WTC11 (cell line): ENCODE data around the gene CUL2. TPM values are rescaled to one million over a fixed set of nuclear protein-coding genes. Genes with fewer than 3 reads are reported as not detected.

Experiments
- ATAC-seq: fragments of 200-7000 bp; cut with Tn5 transposase; 2 replicates; pipeline ENCODE4 v1.10.0; 2021; ENCODE audit warnings: mild to moderate bottlenecking, moderate library complexity
- CTCF ChIA-PET: fragments of 300-600 bp; sonication (Branson Sonifier 250); formaldehyde crosslinking; loops from one replicate; lab custom pipeline; 2021; ENCODE audit warnings: antibody characterized with exemption; lab: Charles Lee
- POLR2A ChIA-PET: fragments of 350-600 bp; sonication (Branson Sonifier 250); formaldehyde crosslinking; loops from one replicate; lab custom pipeline; 2021; ENCODE audit warnings: antibody characterized with exemption; lab: Charles Lee
- DNase-seq: peaks from one replicate; pipeline ENCODE4 v3.0.0; 2021; ENCODE audit warnings: low spot score
- H3K27ac Mint-ChIP-seq: 2 replicates; pipeline ENCODE4 v1.8.0; 2021; ENCODE audit warnings: mixed read lengths
- H3K27me3 Mint-ChIP-seq: 2 replicates; pipeline ENCODE4 v1.8.0; 2021; ENCODE audit warnings: low read depth, mild to moderate bottlenecking, moderate library complexity, mixed read lengths
- H3K36me3 Mint-ChIP-seq: 2 replicates; pipeline ENCODE4 v1.8.0; 2021; ENCODE audit warnings: mixed read lengths
- H3K4me1 Mint-ChIP-seq: 2 replicates; pipeline ENCODE4 v1.8.0; 2022; ENCODE audit warnings: mixed read lengths
- H3K4me3 Mint-ChIP-seq: 2 replicates; pipeline ENCODE4 v1.8.0; 2021; ENCODE audit warnings: mild to moderate bottlenecking, moderate library complexity, mixed read lengths
- H3K9me3 Mint-ChIP-seq: 2 replicates; pipeline ENCODE4 v1.8.0; 2021; ENCODE audit warnings: mixed read lengths
- GABPB1 ChIP-seq: sonication (generic); formaldehyde crosslinking; IDR thresholded peaks from 2 replicates; pipeline ENCODE4 v1.8.1; 2023; ENCODE audit warnings: mild to moderate bottlenecking, missing genetic modification reagents
- NFATC4 ChIP-seq: fragments of 250-450 bp; sonication (Bioruptor Pico); IDR thresholded peaks from 2 replicates; pipeline ENCODE4 v1.9.0; 2021; ENCODE audit warnings: mild to moderate bottlenecking
- NR1H2 ChIP-seq: sonication (generic); formaldehyde crosslinking; IDR thresholded peaks from 2 replicates; pipeline ENCODE4 v1.9.0; 2021; ENCODE audit warnings: mild to moderate bottlenecking, moderate library complexity, missing genetic modification reagents
- NR2C2 ChIP-seq: sonication (generic); formaldehyde crosslinking; IDR thresholded peaks from 2 replicates; pipeline ENCODE4 v1.8.0; 2022; ENCODE audit warnings: mild to moderate bottlenecking, missing genetic modification reagents
- RELA ChIP-seq: sonication (generic); formaldehyde crosslinking; IDR thresholded peaks from 2 replicates; pipeline ENCODE4 v1.8.1; 2022; ENCODE audit warnings: missing genetic modification reagents, mild to moderate bottlenecking, borderline replicate concordance
- TCF7 ChIP-seq: sonication (generic); formaldehyde crosslinking; IDR thresholded peaks from 2 replicates; pipeline ENCODE4 v1.8.0; 2022; ENCODE audit warnings: mild to moderate bottlenecking, low read depth, missing genetic modification reagents, moderate library complexity
- TEAD1 ChIP-seq: sonication (generic); formaldehyde crosslinking; IDR thresholded peaks from 2 replicates; pipeline ENCODE4 v1.8.0; 2022; ENCODE audit warnings: mild to moderate bottlenecking, missing genetic modification reagents
- total RNA-seq: library from RNA; stranded (reverse); gene quantifications from 3 replicates; pipeline ENCODE4 v1.2.3, GENCODE V29; 2021
- TF ChIP-seq, protein P1 (sequence below): sonication (generic); formaldehyde crosslinking; IDR thresholded peaks from 2 replicates; pipeline ENCODE4 v1.8.0; 2022; ENCODE audit warnings: mild to moderate bottlenecking, missing genetic modification reagents
- TF ChIP-seq, protein P2 (sequence below): sonication (generic); formaldehyde crosslinking; IDR thresholded peaks from 2 replicates; pipeline ENCODE4 v1.8.1; 2023; ENCODE audit warnings: mild to moderate bottlenecking, missing genetic modification reagents
- TF ChIP-seq, protein P3 (sequence below): sonication (generic); formaldehyde crosslinking; IDR thresholded peaks from 2 replicates; pipeline ENCODE4 v1.8.1; 2023; ENCODE audit warnings: mild to moderate bottlenecking, missing genetic modification reagents
- TF ChIP-seq, protein P4 (sequence below): fragments of 250-450 bp; sonication (Bioruptor Pico); IDR thresholded peaks from 2 replicates; pipeline ENCODE4 v1.9.0; 2021; ENCODE audit warnings: mild to moderate bottlenecking, borderline replicate concordance

CUL2 gene
- total RNA-seq, 1 experiment from 2014 or later = 38.3 TPM

DNA sequence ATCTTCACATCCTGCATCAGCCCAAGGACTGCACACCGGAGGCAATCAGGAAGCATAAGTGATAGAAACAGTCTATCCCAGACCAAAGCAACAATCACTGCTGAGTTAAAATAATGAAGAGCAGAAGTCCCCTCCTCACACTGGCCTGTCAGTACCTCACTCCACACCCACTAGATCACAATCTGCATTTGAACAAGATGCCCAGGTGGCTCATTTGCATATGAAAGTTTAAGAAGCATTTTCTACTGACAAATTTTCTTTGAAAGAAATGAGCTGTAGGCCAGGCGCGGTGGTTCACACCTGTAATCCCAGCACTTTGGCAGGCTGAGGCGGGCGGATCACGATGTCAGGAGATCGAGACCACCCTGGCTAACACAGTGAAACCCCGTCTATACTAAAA is 77.4 kb downstream of the CUL2 start:
- TF ChIP-seq TEAD1 (CRISPR knock-in tag) (peak; percentile 54; the same call in 1 of the 2 replicates), RELA (CRISPR knock-in tag) (no peak)
- TF ChIP-seq, protein P1, sequence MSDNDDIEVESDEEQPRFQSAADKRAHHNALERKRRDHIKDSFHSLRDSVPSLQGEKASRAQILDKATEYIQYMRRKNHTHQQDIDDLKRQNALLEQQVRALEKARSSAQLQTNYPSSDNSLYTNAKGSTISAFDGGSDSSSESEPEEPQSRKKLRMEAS (CRISPR knock-in tag) = peak; percentile 36; the same call in 1 of the 2 replicates
- peaks cover 24% of the 10 kb centered on the region for H3K36me3 Mint-ChIP-seq
- ATAC-seq (peak; percentile 98), DNase-seq (peak; percentile 55)
- 0 out of 2 replicates have a peak overlapping the region, but pooled peaks have one; percentile 34 for H3K4me3 Mint-ChIP-seq
- H3K27ac Mint-ChIP-seq = no peak overlapping the region
- H3K27me3 Mint-ChIP-seq = no peaks in the 10 kb centered on the region
- ChIA-PET POLR2A (no interaction called here), CTCF (interaction anchor here (0.6 to 2.8 kb wide), 5 partner anchors 12 to 280 kb away, joined by 3 to 32 read pairs (median 3); no protein-coding TSS in a partner anchor)
- no peaks in the 10 kb centered on the region for H3K9me3 Mint-ChIP-seq
- H3K4me1 Mint-ChIP-seq = peaks cover 29% of the 10 kb centered on the region

DNA sequence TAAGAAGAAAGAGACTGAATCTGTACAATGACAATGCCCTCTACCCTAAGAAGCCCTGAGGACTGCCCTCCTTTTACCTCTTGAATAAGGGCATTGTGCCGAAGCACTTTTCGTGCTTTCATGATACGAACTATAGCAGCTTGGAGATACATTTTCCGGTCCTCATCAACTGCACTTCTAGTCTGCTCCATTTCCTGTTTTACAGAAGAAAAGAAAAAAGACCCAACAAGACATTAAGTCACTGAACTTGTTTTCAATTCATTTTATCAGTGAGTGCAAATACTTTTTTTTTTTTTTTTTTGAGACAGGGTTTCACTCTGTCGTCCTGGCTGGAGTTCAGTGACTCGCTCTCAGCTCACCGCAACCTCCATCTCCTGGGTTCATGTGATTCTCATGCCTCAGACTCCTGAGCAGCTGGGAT is 78.4 kb downstream of the CUL2 start:
- H3K27ac Mint-ChIP-seq = no peak overlapping the region
- DNase-seq = no peak
- no peaks in the 10 kb centered on the region for H3K9me3 Mint-ChIP-seq
- TF ChIP-seq, protein P2, sequence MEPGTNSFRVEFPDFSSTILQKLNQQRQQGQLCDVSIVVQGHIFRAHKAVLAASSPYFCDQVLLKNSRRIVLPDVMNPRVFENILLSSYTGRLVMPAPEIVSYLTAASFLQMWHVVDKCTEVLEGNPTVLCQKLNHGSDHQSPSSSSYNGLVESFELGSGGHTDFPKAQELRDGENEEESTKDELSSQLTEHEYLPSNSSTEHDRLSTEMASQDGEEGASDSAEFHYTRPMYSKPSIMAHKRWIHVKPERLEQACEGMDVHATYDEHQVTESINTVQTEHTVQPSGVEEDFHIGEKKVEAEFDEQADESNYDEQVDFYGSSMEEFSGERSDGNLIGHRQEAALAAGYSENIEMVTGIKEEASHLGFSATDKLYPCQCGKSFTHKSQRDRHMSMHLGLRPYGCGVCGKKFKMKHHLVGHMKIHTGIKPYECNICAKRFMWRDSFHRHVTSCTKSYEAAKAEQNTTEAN (CRISPR knock-in tag) = no peak
- TF ChIP-seq, protein P1 (CRISPR knock-in tag) = no peak
- TF ChIP-seq GABPB1 (CRISPR knock-in tag) = no peak
- ChIA-PET POLR2A (no interaction called here), CTCF (interaction anchor here (1.5 to 2.8 kb wide), 3 partner anchors 17 to 279 kb away, joined by 3 to 32 read pairs (median 7); no protein-coding TSS in a partner anchor)
- no peaks in the 10 kb centered on the region for H3K27me3 Mint-ChIP-seq
- no peak for ATAC-seq
- no peak overlapping the region for H3K4me3 Mint-ChIP-seq
- peaks cover 21% of the 10 kb centered on the region for H3K36me3 Mint-ChIP-seq
- H3K4me1 Mint-ChIP-seq = peaks cover 29% of the 10 kb centered on the region

DNA sequence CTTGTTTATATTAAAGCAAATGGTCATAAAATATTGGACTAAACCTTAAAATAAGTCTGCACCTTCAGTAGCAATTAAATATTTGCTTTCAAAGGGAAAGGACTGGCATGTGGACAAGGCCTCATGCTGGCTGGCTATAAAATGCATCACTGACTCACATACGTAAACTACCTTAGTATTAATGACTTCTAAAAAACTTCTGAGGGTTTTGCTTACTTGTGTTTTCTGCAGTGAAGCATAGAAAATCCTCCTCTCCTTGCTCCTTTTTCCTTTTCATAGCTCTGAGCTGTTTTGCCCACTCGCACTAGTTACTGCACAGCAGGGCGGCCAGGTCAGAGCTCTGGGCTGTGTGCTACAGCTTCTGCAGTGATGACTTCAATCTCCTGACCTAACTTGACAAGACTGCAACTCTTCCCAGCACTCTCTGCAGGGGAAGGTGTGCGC is 82.3 kb downstream of the CUL2 start:
- POLR2A ChIA-PET = interaction anchor here (0.6 kb wide), 2 partner anchors 75 to 207 kb away, joined by 3 to 4 read pairs; no protein-coding TSS in a partner anchor
- no peak for DNase-seq
- ATAC-seq = peak; percentile 53
- Mint-ChIP-seq H3K27ac (peak overlapping the region; percentile 85; the same call in 1 of the 2 replicates), H3K4me1 (peaks cover 33% of the 10 kb centered on the region), H3K27me3 (no peaks in the 10 kb centered on the region), H3K36me3 (peaks cover 15% of the 10 kb centered on the region), H3K4me3 (no peak overlapping the region), H3K9me3 (no peaks in the 10 kb centered on the region)
- CTCF ChIA-PET = interaction anchor here (2.1 kb wide), 1 partner anchor 13 kb away, joined by 13 read pairs; no protein-coding TSS in a partner anchor
- TF ChIP-seq, protein P3, sequence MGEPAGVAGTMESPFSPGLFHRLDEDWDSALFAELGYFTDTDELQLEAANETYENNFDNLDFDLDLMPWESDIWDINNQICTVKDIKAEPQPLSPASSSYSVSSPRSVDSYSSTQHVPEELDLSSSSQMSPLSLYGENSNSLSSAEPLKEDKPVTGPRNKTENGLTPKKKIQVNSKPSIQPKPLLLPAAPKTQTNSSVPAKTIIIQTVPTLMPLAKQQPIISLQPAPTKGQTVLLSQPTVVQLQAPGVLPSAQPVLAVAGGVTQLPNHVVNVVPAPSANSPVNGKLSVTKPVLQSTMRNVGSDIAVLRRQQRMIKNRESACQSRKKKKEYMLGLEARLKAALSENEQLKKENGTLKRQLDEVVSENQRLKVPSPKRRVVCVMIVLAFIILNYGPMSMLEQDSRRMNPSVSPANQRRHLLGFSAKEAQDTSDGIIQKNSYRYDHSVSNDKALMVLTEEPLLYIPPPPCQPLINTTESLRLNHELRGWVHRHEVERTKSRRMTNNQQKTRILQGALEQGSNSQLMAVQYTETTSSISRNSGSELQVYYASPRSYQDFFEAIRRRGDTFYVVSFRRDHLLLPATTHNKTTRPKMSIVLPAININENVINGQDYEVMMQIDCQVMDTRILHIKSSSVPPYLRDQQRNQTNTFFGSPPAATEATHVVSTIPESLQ (CRISPR knock-in tag) = no peak
- no peak for TF ChIP-seq TCF7 (CRISPR knock-in tag)
- TF ChIP-seq NR2C2 (CRISPR knock-in tag) = no peak
- no peak for TF ChIP-seq NR1H2 (CRISPR knock-in tag)
- no peak for TF ChIP-seq NFATC4
- TF ChIP-seq, protein P4, sequence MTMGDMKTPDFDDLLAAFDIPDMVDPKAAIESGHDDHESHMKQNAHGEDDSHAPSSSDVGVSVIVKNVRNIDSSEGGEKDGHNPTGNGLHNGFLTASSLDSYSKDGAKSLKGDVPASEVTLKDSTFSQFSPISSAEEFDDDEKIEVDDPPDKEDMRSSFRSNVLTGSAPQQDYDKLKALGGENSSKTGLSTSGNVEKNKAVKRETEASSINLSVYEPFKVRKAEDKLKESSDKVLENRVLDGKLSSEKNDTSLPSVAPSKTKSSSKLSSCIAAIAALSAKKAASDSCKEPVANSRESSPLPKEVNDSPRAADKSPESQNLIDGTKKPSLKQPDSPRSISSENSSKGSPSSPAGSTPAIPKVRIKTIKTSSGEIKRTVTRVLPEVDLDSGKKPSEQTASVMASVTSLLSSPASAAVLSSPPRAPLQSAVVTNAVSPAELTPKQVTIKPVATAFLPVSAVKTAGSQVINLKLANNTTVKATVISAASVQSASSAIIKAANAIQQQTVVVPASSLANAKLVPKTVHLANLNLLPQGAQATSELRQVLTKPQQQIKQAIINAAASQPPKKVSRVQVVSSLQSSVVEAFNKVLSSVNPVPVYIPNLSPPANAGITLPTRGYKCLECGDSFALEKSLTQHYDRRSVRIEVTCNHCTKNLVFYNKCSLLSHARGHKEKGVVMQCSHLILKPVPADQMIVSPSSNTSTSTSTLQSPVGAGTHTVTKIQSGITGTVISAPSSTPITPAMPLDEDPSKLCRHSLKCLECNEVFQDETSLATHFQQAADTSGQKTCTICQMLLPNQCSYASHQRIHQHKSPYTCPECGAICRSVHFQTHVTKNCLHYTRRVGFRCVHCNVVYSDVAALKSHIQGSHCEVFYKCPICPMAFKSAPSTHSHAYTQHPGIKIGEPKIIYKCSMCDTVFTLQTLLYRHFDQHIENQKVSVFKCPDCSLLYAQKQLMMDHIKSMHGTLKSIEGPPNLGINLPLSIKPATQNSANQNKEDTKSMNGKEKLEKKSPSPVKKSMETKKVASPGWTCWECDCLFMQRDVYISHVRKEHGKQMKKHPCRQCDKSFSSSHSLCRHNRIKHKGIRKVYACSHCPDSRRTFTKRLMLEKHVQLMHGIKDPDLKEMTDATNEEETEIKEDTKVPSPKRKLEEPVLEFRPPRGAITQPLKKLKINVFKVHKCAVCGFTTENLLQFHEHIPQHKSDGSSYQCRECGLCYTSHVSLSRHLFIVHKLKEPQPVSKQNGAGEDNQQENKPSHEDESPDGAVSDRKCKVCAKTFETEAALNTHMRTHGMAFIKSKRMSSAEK = no peak
